KMS-11 (cell line): ENCODE data around the gene GRM5.
"Not testable (repeated sequence)": the region's sequence is repeated elsewhere in the genome, so short reads cannot be mapped to it uniquely, and the experiment has no call there.

Experiments
- H2AFZ ChIP-seq: fragments of 200-600 bp; sonication (generic); 2 replicates; pipeline ENCODE4 v1.6.1; 2016; ENCODE audit warnings: antibody characterized with exemption, mixed run types, low read depth
- H3K27ac ChIP-seq: fragments of 200-600 bp; sonication (generic); 2 replicates; pipeline ENCODE4 v1.6.1; 2016; ENCODE audit warnings: mild to moderate bottlenecking, mixed run types
- H3K27me3 ChIP-seq: fragments of 200-600 bp; sonication (generic); 2 replicates; pipeline ENCODE4 v1.6.1; 2017; ENCODE audit warnings: mild to moderate bottlenecking, low read depth, mixed run types, moderate library complexity; ENCODE audit not compliant: insufficient read depth
- H3K36me3 ChIP-seq: fragments of 200-600 bp; sonication (generic); 2 replicates; pipeline ENCODE4 v1.6.1; 2017; ENCODE audit warnings: mild to moderate bottlenecking, mixed run types; ENCODE audit not compliant: insufficient read depth
- H3K4me1 ChIP-seq: fragments of 200-600 bp; sonication (generic); 2 replicates; pipeline ENCODE4 v1.6.1; 2016; ENCODE audit warnings: mild to moderate bottlenecking, low read depth, mixed run types; ENCODE audit not compliant: poor library complexity, severe bottlenecking
- H3K4me2 ChIP-seq: fragments of 200-600 bp; sonication (generic); 2 replicates; pipeline ENCODE4 v1.7.0; 2016; ENCODE audit warnings: mild to moderate bottlenecking, mixed run types
- H3K4me3 ChIP-seq: fragments of 200-600 bp; sonication (generic); IDR thresholded peaks from 2 replicates; pipeline ENCODE4 v1.6.1; 2017; ENCODE audit warnings: low read depth, low read length, mixed read lengths; ENCODE audit not compliant: insufficient read depth
- H3K79me2 ChIP-seq: fragments of 200-600 bp; sonication (generic); 2 replicates; pipeline ENCODE4 v1.6.1; 2016; ENCODE audit warnings: low read depth, mixed run types; ENCODE audit not compliant: insufficient read depth
- H3K9ac ChIP-seq: fragments of 200-600 bp; sonication (generic); 2 replicates; pipeline ENCODE4 v1.6.1; 2016; ENCODE audit warnings: mild to moderate bottlenecking, mixed run types
- H4K20me1 ChIP-seq: fragments of 200-600 bp; sonication (generic); 2 replicates; pipeline ENCODE4 v1.6.1; 2016; ENCODE audit warnings: mild to moderate bottlenecking, mixed run types; ENCODE audit not compliant: insufficient read depth
- TF ChIP-seq, protein P1 (sequence below): fragments of 200-600 bp; sonication (generic); conservative IDR thresholded peaks from 2 replicates; pipeline ENCODE4 v1.6.1; 2017; ENCODE audit warnings: low read depth, mild to moderate bottlenecking, antibody characterized with exemption, low read length, moderate library complexity, mixed read lengths

GRM5 gene

DNA sequence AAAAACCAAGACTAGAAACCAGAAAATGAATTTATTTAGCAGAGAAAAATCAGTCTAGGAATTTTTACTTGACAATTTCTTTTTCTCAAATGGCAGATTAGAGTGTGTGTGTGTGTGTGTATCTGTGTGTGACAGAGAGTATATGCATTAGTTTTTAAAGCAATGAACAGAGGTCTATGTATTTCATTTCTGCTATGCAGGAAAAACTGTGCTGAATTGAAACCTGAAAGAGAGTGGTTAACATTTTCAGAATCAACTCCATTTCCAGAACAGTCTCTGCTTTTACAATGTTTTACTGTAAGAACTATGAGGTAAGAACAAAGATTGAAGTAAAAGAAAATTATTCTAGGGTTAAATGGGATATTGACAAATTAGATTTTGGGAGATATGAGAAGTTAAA is 114.8 kb downstream of the GRM5 start:
- peak overlapping the region; percentile 40; the same call in 1 of the 2 replicates for H3K27ac ChIP-seq
- TF ChIP-seq, protein P1, sequence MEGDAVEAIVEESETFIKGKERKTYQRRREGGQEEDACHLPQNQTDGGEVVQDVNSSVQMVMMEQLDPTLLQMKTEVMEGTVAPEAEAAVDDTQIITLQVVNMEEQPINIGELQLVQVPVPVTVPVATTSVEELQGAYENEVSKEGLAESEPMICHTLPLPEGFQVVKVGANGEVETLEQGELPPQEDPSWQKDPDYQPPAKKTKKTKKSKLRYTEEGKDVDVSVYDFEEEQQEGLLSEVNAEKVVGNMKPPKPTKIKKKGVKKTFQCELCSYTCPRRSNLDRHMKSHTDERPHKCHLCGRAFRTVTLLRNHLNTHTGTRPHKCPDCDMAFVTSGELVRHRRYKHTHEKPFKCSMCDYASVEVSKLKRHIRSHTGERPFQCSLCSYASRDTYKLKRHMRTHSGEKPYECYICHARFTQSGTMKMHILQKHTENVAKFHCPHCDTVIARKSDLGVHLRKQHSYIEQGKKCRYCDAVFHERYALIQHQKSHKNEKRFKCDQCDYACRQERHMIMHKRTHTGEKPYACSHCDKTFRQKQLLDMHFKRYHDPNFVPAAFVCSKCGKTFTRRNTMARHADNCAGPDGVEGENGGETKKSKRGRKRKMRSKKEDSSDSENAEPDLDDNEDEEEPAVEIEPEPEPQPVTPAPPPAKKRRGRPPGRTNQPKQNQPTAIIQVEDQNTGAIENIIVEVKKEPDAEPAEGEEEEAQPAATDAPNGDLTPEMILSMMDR: no peak
- peaks cover 41% of the 10 kb centered on the region for H3K4me1 ChIP-seq
- peak overlapping the region; percentile 54 for H3K4me2 ChIP-seq
- H3K27me3 ChIP-seq: no peaks in the 10 kb centered on the region
- peak overlapping the region; percentile 22; the same call in 1 of the 2 replicates for H2AFZ ChIP-seq
- H4K20me1 ChIP-seq: no peaks in the 10 kb centered on the region
- H3K4me3 ChIP-seq: no peak overlapping the region
- H3K36me3 ChIP-seq: no peaks in the 10 kb centered on the region
- H3K9ac ChIP-seq: no peak overlapping the region
- no peaks in the 10 kb centered on the region for H3K79me2 ChIP-seq

DNA sequence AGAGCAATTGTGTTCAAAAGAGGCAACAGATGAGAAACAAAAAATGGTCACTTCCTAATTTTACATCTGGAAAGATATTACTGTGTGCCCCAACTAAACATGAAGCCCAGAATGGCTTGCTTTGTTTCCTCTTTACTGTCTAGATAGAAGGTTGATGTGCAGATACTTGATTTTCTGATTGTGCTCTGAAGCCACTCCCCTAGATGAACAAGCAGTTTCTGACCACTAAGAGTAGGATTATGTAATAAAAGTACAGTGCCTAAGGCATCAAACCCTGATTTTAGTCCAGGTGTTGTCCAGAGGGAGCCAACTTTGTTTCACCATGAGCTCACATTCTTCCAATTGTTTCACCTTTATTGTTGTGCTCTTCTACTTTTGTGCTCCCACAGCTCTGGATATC is 116.9 kb downstream of the GRM5 start:
- H4K20me1 ChIP-seq, H3K27me3 ChIP-seq, H3K9ac ChIP-seq, H3K79me2 ChIP-seq, H3K36me3 ChIP-seq, H2AFZ ChIP-seq, H3K4me3 ChIP-seq: not testable (repeated sequence)
- H3K4me2 ChIP-seq: peak overlapping the region; percentile 82; the same call in 1 of the 2 replicates
- peak overlapping the region; percentile 64; the same call in 1 of the 2 replicates for H3K27ac ChIP-seq
- peaks cover 41% of the 10 kb centered on the region for H3K4me1 ChIP-seq

DNA sequence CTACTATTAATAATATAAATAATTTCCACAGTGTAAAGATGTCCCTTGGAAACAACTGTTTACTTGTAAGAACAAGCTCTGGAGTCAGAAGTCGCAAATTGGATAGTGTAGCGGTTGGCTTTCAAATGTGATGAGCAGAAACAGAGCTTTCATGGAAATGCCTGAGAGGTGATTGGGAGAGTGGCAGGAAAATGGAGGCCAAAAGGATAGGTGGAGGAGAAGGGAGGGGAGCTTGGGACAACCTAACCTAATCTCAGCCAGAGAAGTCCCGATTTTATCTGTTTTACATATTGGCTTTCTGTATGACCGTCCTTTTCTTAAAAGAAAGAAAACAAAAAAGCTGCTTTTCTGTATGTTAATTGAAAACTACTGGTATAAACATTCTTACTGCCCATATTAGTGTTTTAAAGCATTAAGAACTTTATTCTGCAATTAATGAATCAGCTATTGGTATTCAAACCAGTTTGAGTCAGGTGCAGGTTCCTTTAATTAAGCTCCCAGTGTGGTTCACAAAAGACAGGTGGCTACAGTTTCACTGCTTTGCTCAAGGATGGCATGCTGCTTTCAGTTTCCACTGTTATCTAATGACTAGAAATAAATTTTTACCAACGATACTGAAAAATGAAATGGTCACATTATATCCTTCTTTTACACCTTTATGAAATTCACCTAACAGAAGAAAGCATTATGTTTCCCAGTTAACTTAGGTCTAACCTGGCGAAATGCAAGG is 117.8 kb downstream of the GRM5 start:
- H3K4me3 ChIP-seq: not testable (repeated sequence)
- H3K9ac ChIP-seq: 0 out of 2 replicates have a peak overlapping the region, but pooled peaks have one; percentile 25

DNA sequence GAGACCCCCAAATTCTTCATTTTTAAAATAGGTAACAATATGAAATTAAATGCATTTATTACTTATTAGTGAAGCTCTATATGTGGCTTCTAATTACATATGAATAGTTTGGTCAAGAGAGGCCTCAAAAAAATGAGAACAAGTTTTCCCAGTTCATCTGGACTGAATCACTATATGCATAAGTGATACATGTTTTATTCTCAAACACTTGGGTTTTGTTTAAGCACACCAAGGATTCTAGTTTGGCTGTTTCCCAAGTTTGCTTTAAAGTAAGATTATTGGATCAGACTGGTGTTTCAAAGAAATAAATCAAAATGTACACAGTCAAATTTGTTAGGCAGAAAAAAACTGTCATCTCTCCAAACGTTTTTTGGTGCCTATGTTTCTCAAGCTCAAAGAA is 136.1 kb downstream of the GRM5 start:
- H3K4me3 ChIP-seq, H3K79me2 ChIP-seq, H3K4me1 ChIP-seq, H4K20me1 ChIP-seq, H3K4me2 ChIP-seq, H3K27me3 ChIP-seq, H3K36me3 ChIP-seq, H3K27ac ChIP-seq, H3K9ac ChIP-seq, H2AFZ ChIP-seq: not testable (repeated sequence)

More for the DNA sequence above, 117.8 kb downstream of the GRM5 start:
- H3K36me3 ChIP-seq, H3K27me3 ChIP-seq, H3K79me2 ChIP-seq, H4K20me1 ChIP-seq: not testable (repeated sequence)
- H3K4me2 ChIP-seq: peak overlapping the region; percentile 82
- peak overlapping the region; percentile 4; the same call in 1 of the 2 replicates for H2AFZ ChIP-seq
- peak overlapping the region; percentile 64; the same call in 1 of the 2 replicates for H3K27ac ChIP-seq
- peaks cover 41% of the 10 kb centered on the region for H3K4me1 ChIP-seq

GRCh38 chr11:88917065-88917464 is 148.7 kb downstream of the GRM5 start:
- H3K4me2 ChIP-seq, H4K20me1 ChIP-seq, H3K36me3 ChIP-seq, H3K4me1 ChIP-seq, H3K4me3 ChIP-seq, H3K79me2 ChIP-seq, H3K27me3 ChIP-seq, H2AFZ ChIP-seq, H3K27ac ChIP-seq, H3K9ac ChIP-seq: not testable (repeated sequence)

- H2AFZ ChIP-seq: no peak overlapping the region
- H3K9ac ChIP-seq: no peak overlapping the region
- TF ChIP-seq, protein P1: no peak
- H4K20me1 ChIP-seq: no peaks in the 10 kb centered on the region
- no peaks in the 10 kb centered on the region for H3K4me1 ChIP-seq
- H3K27ac ChIP-seq: no peak overlapping the region
- H3K4me3 ChIP-seq: no peak overlapping the region
- no peak overlapping the region for H3K4me2 ChIP-seq
- H3K79me2 ChIP-seq: no peaks in the 10 kb centered on the region
- no peaks in the 10 kb centered on the region for H3K36me3 ChIP-seq
- H3K27me3 ChIP-seq: no peaks in the 10 kb centered on the region
Measured at GRCh38 chr11:88909500-88909899, 156.3 kb downstream of the GRM5 start.

DNA sequence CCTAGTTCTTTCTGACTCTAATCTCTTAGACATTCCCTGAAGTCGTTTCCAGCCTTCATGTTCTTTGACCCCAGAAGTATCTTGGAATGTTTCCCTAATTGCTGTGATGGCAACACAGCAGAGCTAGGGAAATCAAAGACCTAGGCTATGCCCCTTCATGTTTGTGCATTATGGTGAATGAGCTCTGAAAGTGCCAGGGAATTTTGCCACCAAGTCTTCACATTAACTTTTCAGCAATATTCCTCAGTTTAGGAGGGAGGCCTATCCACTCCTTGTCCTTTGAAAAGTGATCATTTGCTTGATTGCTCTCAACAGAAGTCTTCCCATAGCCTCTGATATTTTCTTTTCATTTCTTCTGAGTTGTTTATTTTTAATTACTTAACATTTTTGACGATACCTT is 164.3 kb downstream of the GRM5 start:
- H2AFZ ChIP-seq, H3K4me3 ChIP-seq: not testable (repeated sequence)

GRCh38 chr11:88888855-88889254 is 176.9 kb downstream of the GRM5 start:
- not testable (repeated sequence) for H2AFZ ChIP-seq, H3K36me3 ChIP-seq, H3K4me2 ChIP-seq, H4K20me1 ChIP-seq, H3K27ac ChIP-seq, H3K9ac ChIP-seq, H3K4me1 ChIP-seq, H3K79me2 ChIP-seq, H3K27me3 ChIP-seq, H3K4me3 ChIP-seq

More for the DNA sequence above, 164.3 kb downstream of the GRM5 start:
- H3K36me3 ChIP-seq, H3K4me1 ChIP-seq, H3K4me2 ChIP-seq, H3K27me3 ChIP-seq, H3K9ac ChIP-seq, H3K27ac ChIP-seq, H3K79me2 ChIP-seq, H4K20me1 ChIP-seq: not testable (repeated sequence)
